Activated CD4-positive, alpha-beta T cell treated with anti-CD3 and anti-CD28 coated beads for 24 hours (primary cell): ENCODE data around the gene OCA2.
"Not testable (repeated sequence)": the region's sequence is repeated elsewhere in the genome, so short reads cannot be mapped to it uniquely, and the experiment has no call there.

Source experiments
- DNase-seq, 2 donors: peaks; one replicate each; pipeline ENCODE4 v3.0.0-alpha.2; 2020; ENCODE audit warnings: low read depth in 2 of 2

The OCA2 gene

GRCh38 chr15:28098766-28099554, at the start of gene OCA2:
TSS of gene OCA2 (minus strand) at chr15:28099315. CDS start at chr15:28081874, 17,441 bp downstream.
- peak; percentile 35 to 49 for DNase-seq

- no peak for DNase-seq
Observed at GRCh38 chr15:28147801-28148200, 48.7 kb upstream of the OCA2 start.

GRCh38 chr15:28145419-28145818, 46.3 kb upstream of the OCA2 start:
- not testable (repeated sequence) for DNase-seq

GRCh38 chr15:28140062-28140461, 40.9 kb upstream of the OCA2 start:
- DNase-seq = no peak

GRCh38 chr15:28137408-28138039, 38.4 kb upstream of the OCA2 start:
- DNase-seq = not testable (repeated sequence)

GRCh38 chr15:28136236-28136904, 37.3 kb upstream of the OCA2 start:
- DNase-seq = not testable (repeated sequence)

GRCh38 chr15:28133281-28133680, 34.2 kb upstream of the OCA2 start:
- DNase-seq = no peak

- DNase-seq = no peak
Observed at GRCh38 chr15:28132524-28133275, 33.6 kb upstream of the OCA2 start.

- DNase-seq = no peak
Observed at GRCh38 chr15:28131946-28132345, 32.8 kb upstream of the OCA2 start.

GRCh38 chr15:28131400-28131799, 32.3 kb upstream of the OCA2 start:
- DNase-seq = no peak

- no peak for DNase-seq
Observed at GRCh38 chr15:28130651-28131050, 31.5 kb upstream of the OCA2 start.

GRCh38 chr15:28129231-28129848, 30.2 kb upstream of the OCA2 start:
- no peak for DNase-seq

GRCh38 chr15:28128031-28128430, 28.9 kb upstream of the OCA2 start:
- no peak for DNase-seq

- DNase-seq = no peak
Observed at GRCh38 chr15:28127036-28127435, 27.9 kb upstream of the OCA2 start.

GRCh38 chr15:28125673-28126651, 26.8 kb upstream of the OCA2 start:
- no peak for DNase-seq

- DNase-seq = no peak
Observed at GRCh38 chr15:28124841-28125240, 25.7 kb upstream of the OCA2 start.

GRCh38 chr15:28123408-28124023, 24.4 kb upstream of the OCA2 start:
- peak in 1 of 2 donors; percentile 37 for DNase-seq

- DNase-seq = no peak
Observed at GRCh38 chr15:28122038-28122949, 23.2 kb upstream of the OCA2 start.

- not testable (repeated sequence) for DNase-seq
Observed at GRCh38 chr15:28121577-28121976, 22.5 kb upstream of the OCA2 start.
